GM10266 (cell line): ENCODE measurements around the gene ZIC3.

Source experiments
- DNase-seq: peaks from one replicate; pipeline ENCODE4 v3.0.0; 2012; ENCODE audit errors: extremely low spot score
- CTCF ChIP-seq: IDR thresholded peaks from 2 replicates; pipeline ENCODE4 v1.5.1; 2012; ENCODE audit warnings: mild to moderate bottlenecking, low read depth; ENCODE audit not compliant: control insufficient read depth, insufficient read depth; ENCODE audit errors: missing control alignments

The ZIC3 gene

GRCh38 chrX:137566746-137567679 lies 1.1 kb downstream of the ZIC3 start:
- no peak for TF ChIP-seq CTCF
- no peak for DNase-seq

- TF ChIP-seq CTCF = no peak
Observed at GRCh38 chrX:137567682-137568232, 1.8 kb downstream of the ZIC3 start.

GRCh38 chrX:137568741-137569469 lies 3.0 kb downstream of the ZIC3 start:
- no peak for TF ChIP-seq CTCF
- no peak for DNase-seq

More at GRCh38 chrX:137567682-137568232, 1.8 kb downstream of the ZIC3 start:
- DNase-seq = no peak

GRCh38 chrX:137569470-137569891 lies 3.6 kb downstream of the ZIC3 start:
- TF ChIP-seq CTCF = no peak
- no peak for DNase-seq

GRCh38 chrX:137573324-137574101 lies 7.6 kb downstream of the ZIC3 start:
- no peak for TF ChIP-seq CTCF
- no peak for DNase-seq

- no peak for DNase-seq
- TF ChIP-seq CTCF = no peak
Observed at GRCh38 chrX:137574102-137574783, 8.3 kb downstream of the ZIC3 start.
